Upper lobe of left lung (tissue), 4 donors: ENCODE results near the gene IFT88.

Experiments
- EP300 ChIP-seq, 4 donors: sonication (generic); formaldehyde crosslinking; IDR thresholded peaks; one replicate each; pipeline ENCODE4 v1.5.1; 2017; ENCODE audit warnings: antibody characterized with exemption in 4 of 4, control low read depth in 2 of 4
- POLR2A ChIP-seq, 4 donors: fragments of 450-650 bp; IDR thresholded peaks; one replicate each; pipeline ENCODE4 v1.5.1; 2016 to 2017; ENCODE audit warnings: antibody characterized with exemption in 4 of 4, mild to moderate bottlenecking in 2 of 4
- POLR2AphosphoS5 ChIP-seq, 2 donors: sonication (generic); formaldehyde crosslinking; IDR thresholded peaks; one replicate each; pipeline ENCODE4 v1.5.1; 2017; ENCODE audit warnings: antibody characterized with exemption in 2 of 2
- TF ChIP-seq, protein P1 (sequence below), 6 experiments: fragments of 450-650 bp in 4 of 6; fragments of 200-600 bp in 2 of 6; sonication (generic) in 2 of 6; IDR thresholded peaks; one replicate each; pipeline ENCODE4 v1.5.1; 2016 to 2019; ENCODE audit warnings: antibody characterized with exemption in 6 of 6

DNA sequence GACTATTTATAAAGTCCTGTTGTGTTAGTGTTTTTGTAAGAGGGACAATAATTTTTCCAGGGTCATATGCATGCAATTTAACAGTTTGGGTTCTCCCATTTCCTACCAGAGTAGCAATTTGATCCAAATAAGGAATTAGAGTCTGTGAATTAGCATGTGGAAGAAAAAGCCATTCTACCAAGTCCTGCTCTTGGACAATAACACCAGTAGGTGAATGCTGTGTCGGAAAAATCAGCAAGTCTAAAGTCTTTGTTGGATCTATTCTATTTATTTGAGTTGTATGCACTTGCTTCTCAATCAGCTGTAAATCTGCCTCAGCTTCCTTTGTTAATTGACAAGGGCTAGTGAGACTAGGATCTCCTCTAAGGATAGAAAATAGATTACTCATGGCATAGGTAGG, 115.1 kb downstream of the IFT88 start:
- TF ChIP-seq POLR2A (IDR thresholded peaks at IDR 0.05) (no peak), EP300 (IDR thresholded peaks at IDR 0.05) (no peak), POLR2AphosphoS5 (IDR thresholded peaks at IDR 0.05) (no peak)
- TF ChIP-seq, protein P1, sequence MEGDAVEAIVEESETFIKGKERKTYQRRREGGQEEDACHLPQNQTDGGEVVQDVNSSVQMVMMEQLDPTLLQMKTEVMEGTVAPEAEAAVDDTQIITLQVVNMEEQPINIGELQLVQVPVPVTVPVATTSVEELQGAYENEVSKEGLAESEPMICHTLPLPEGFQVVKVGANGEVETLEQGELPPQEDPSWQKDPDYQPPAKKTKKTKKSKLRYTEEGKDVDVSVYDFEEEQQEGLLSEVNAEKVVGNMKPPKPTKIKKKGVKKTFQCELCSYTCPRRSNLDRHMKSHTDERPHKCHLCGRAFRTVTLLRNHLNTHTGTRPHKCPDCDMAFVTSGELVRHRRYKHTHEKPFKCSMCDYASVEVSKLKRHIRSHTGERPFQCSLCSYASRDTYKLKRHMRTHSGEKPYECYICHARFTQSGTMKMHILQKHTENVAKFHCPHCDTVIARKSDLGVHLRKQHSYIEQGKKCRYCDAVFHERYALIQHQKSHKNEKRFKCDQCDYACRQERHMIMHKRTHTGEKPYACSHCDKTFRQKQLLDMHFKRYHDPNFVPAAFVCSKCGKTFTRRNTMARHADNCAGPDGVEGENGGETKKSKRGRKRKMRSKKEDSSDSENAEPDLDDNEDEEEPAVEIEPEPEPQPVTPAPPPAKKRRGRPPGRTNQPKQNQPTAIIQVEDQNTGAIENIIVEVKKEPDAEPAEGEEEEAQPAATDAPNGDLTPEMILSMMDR (IDR thresholded peaks at IDR 0.05): no peak
